ENCODE results near the gene MKRN1. TPM values are rescaled to one million over a fixed set of nuclear protein-coding genes. Genes with fewer than 3 reads are reported as not detected.

Gene MKRN1
- total RNA-seq, 1 donor from 2014 or later, result 138 TPM

DNA sequence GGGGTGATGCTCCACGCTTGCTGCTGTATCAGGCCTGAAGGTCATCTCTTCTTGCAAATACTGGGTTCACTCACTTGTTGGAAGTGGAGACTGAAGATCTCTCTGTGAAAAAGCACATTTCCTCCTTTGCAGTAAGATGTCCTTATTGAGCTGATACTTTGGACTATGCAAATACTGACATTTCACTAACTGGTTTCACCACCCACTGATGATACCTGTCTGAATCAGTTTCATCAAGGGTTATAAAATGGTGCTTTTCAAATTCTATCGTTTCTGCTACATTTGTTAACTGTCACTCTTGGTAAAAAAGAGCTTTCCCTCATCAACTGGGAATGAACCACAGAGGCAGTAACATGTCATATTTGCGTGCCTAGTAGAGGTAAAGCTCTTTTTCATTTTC lies 39.9 kb downstream of the MKRN1 start:
- H3K4me3 Mint-ChIP-seq (ENCODE audit: unreplicated experiment), result no peak overlapping the region
- H3K9me3 Mint-ChIP-seq (ENCODE audit: unreplicated experiment), result no peaks in the 10 kb centered on the region
- H3K27me3 Mint-ChIP-seq (ENCODE audit: unreplicated experiment), result no peaks in the 10 kb centered on the region
- no peak overlapping the region for H3K27ac Mint-ChIP-seq (ENCODE audit: unreplicated experiment)
- no peaks in the 10 kb centered on the region for H3K4me1 Mint-ChIP-seq (ENCODE audit: low read depth, unreplicated experiment)
- no peaks in the 10 kb centered on the region for H3K36me3 Mint-ChIP-seq (ENCODE audit: unreplicated experiment)
- no peak for DNase-seq
- TF ChIP-seq CTCF (IDR thresholded peaks at IDR 0.05; ENCODE audit: partially characterized antibody, unreplicated experiment), result no peak

DNA sequence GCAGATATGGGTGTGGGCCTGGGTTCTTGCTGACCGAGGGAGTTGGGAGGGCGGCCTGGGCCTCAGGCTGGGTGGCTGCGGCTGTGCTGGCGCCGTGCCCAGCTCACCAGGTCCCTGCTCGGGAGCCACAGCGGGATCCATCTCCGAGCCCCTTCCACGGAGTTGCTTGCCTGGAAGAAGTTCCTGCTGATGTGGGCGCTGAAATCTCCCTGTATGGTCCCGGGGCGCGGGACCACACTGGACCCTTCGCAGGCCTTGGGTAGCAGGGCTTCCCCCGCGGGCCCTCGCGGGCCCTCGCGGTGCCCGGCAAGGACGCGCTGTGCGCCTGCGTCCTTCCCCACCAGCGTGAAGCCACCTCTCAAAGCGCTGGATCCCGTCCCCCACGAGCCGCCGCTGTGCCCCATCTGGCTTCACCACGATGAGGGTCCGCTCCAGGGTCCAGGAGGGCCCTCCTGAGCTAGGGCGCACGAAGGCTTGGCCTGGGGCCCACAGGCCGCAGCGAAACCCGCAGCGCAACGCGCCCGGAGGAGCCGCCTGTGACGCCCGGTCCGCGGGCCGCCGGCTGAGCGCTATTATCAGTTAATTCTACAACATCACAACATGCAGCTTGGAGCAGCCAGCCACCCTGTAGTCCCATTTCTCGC lies 43.9 kb downstream of the MKRN1 start:
- no peaks in the 10 kb centered on the region for H3K9me3 Mint-ChIP-seq (ENCODE audit: unreplicated experiment)
- TF ChIP-seq CTCF (IDR thresholded peaks at IDR 0.05; ENCODE audit: partially characterized antibody, unreplicated experiment), result no peak
- H3K4me1 Mint-ChIP-seq (ENCODE audit: low read depth, unreplicated experiment), result no peaks in the 10 kb centered on the region
- no peaks in the 10 kb centered on the region for H3K36me3 Mint-ChIP-seq (ENCODE audit: unreplicated experiment)
- H3K4me3 Mint-ChIP-seq (ENCODE audit: unreplicated experiment), result no peak overlapping the region
- H3K27me3 Mint-ChIP-seq (ENCODE audit: unreplicated experiment), result no peaks in the 10 kb centered on the region
- no peak overlapping the region for H3K27ac Mint-ChIP-seq (ENCODE audit: unreplicated experiment)
- DNase-seq, result no peak

DNA sequence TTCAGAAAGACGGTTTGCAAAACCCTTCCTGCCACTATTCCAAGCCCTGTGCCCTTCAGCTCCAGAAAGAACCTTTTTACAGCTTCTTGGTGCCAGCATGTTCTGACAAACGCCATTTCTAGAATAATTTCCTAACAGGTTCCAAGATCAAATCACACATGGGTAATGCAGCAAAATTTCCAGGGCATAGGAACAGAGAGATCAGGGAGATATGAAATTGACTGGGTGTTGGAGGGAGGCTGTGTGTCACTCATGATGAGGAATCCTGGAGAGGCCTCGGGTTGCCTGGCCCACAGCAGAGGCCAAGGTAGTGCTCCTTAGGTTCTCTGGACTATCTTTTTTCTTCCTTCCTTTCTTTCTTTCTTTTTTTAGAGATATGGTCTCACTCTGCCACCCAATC lies 45.9 kb downstream of the MKRN1 start:
- DNase-seq, result no peak
- Mint-ChIP-seq H3K27ac (ENCODE audit: unreplicated experiment) (no peak overlapping the region), H3K27me3 (ENCODE audit: unreplicated experiment) (no peaks in the 10 kb centered on the region), H3K4me1 (ENCODE audit: low read depth, unreplicated experiment) (no peaks in the 10 kb centered on the region), H3K4me3 (ENCODE audit: unreplicated experiment) (no peak overlapping the region), H3K9me3 (ENCODE audit: unreplicated experiment) (no peaks in the 10 kb centered on the region), H3K36me3 (ENCODE audit: unreplicated experiment) (no peaks in the 10 kb centered on the region)
- no peak for TF ChIP-seq CTCF (IDR thresholded peaks at IDR 0.05; ENCODE audit: partially characterized antibody, unreplicated experiment)

GRCh38 chr7:140426130-140426529 lies 53.2 kb downstream of the MKRN1 start:
- Mint-ChIP-seq H3K4me1 (ENCODE audit: low read depth, unreplicated experiment) (no peaks in the 10 kb centered on the region), H3K4me3 (ENCODE audit: unreplicated experiment) (no peak overlapping the region), H3K27ac (ENCODE audit: unreplicated experiment) (no peak overlapping the region), H3K27me3 (ENCODE audit: unreplicated experiment) (no peaks in the 10 kb centered on the region), H3K36me3 (ENCODE audit: unreplicated experiment) (no peaks in the 10 kb centered on the region), H3K9me3 (ENCODE audit: unreplicated experiment) (no peaks in the 10 kb centered on the region)
- DNase-seq, result no peak
- no peak for TF ChIP-seq CTCF (IDR thresholded peaks at IDR 0.05; ENCODE audit: partially characterized antibody, unreplicated experiment)

- no peak for TF ChIP-seq CTCF (IDR thresholded peaks at IDR 0.05; ENCODE audit: partially characterized antibody, unreplicated experiment)
- H3K36me3 Mint-ChIP-seq (ENCODE audit: unreplicated experiment), result no peaks in the 10 kb centered on the region
- no peak overlapping the region for H3K27ac Mint-ChIP-seq (ENCODE audit: unreplicated experiment)
- H3K4me3 Mint-ChIP-seq (ENCODE audit: unreplicated experiment), result no peak overlapping the region
- H3K9me3 Mint-ChIP-seq (ENCODE audit: unreplicated experiment), result no peaks in the 10 kb centered on the region
- no peaks in the 10 kb centered on the region for H3K27me3 Mint-ChIP-seq (ENCODE audit: unreplicated experiment)
- no peaks in the 10 kb centered on the region for H3K4me1 Mint-ChIP-seq (ENCODE audit: low read depth, unreplicated experiment)
- DNase-seq, result no peak
Observed at GRCh38 chr7:140425718-140426117, 53.6 kb downstream of the MKRN1 start.

All from glutamatergic neuron (in vitro differentiated cells).